Motor neuron (in vitro differentiated cells): ENCODE measurements around the gene ST6GALNAC5. TPM values are rescaled to one million over a fixed set of nuclear protein-coding genes. Genes with fewer than 3 reads are reported as not detected.

ENCODE experiments used
- ATAC-seq, 8 experiments: fragments of 200-7000 bp; cut with Tn5 transposase; replicated peaks in 6 of 8; 2 replicates each; pipeline ENCODE4 v1.8.0; 2021; ENCODE audit warnings: mild to moderate bottlenecking in 8 of 8, moderate library complexity in 8 of 8
- H3K27ac ChIP-seq, 2 donors: fragments of 250-450 bp; sonication (Bioruptor Pico); 2 replicates each; pipeline ENCODE4 v1.9.0; 2021; ENCODE audit warnings: antibody characterized with exemption in 2 of 2, mild to moderate bottlenecking in 2 of 2, moderate library complexity in 1 of 2
- H3K4me1 ChIP-seq, 2 donors: fragments of 250-450 bp; sonication (Bioruptor Pico); replicated peaks in 1 of 2; 2 replicates each; pipeline ENCODE4 v1.6.1; 2021; ENCODE audit warnings: antibody characterized with exemption in 2 of 2, mild to moderate bottlenecking in 2 of 2, moderate library complexity in 1 of 2
- H3K4me3 ChIP-seq, 5 donors: fragments of 250-450 bp; sonication (Bioruptor Pico); 2 replicates each; pipeline ENCODE4 v1.9.0; 2021; ENCODE audit warnings: antibody characterized with exemption in 5 of 5, mild to moderate bottlenecking in 5 of 5, moderate library complexity in 4 of 5
- WGBS, 10 experiments: fragments of 450-650 bp; shearing (Covaris generic); methylation state at CpG; one replicate each; pipeline ENCODE4 v1.0.0; 2022; 5-methylcytosine and 5-hydroxymethylcytosine counted together
- in situ Hi-C, 9 experiments: fragments of 400-800 bp; cut with MboI; loops; one replicate each; pipeline ENCODE4 v1.15.0; 2021; ENCODE audit warnings: low sequenced_read_pairs in 9 of 9, low pct_unique_long_range_greater_than_20kb in 2 of 9; ENCODE audit not compliant: unreplicated experiment in 9 of 9
- total RNA-seq, 8 experiments: library from RNA; unstranded; fragments of 300-600 nt; gene quantifications; 2 replicates each; pipeline versions ENCODE4 v1.2.3 to v1.2.4, GENCODE V29; 2022

ST6GALNAC5 gene
- total RNA-seq, 8 experiments from 2014 or later: 4.3 to 73.4 (median 25.9) TPM

DNA sequence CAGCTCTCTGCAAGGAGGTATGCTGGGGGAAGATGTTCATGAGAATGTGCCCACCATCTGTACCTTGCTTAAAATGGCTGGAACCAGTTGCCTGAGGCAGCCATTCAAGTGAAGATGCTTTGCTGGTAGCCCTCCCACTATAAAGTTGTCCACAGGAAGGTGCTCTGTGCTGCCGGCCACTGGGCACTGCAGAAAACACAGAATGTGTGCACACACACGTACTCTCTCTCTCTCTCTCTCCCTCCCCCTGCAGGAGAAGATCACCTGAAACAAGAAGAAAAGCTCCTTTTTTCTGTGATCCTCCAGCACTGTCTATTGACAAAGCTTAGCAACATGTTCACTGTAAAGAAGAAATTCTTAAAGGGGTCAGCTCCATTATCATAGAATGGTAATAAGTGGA lies 217.2 kb downstream of the ST6GALNAC5 start:
- Histone ChIP-seq H3K4me3 (no peak overlapping the region), H3K27ac (no peak overlapping the region), H3K4me1 (peaks cover 0 to 4% of the 10 kb centered on the region in 2 donors)
- in situ Hi-C loops: no loop called here
- ATAC-seq: peak in 1 of 8 experiments; percentile 29
- WGBS, 10 experiments: 70 to 100% (median 83%) methylated on average over 1 to 2 of the region's 2 CpGs; no CpG with 5 or more reads in 4 of the 10 experiments

- Histone ChIP-seq H3K27ac (no peak overlapping the region), H3K4me3 (no peak overlapping the region), H3K4me1 (peaks cover 5 to 11% of the 10 kb centered on the region in 2 donors)
- 100% methylated on average over 1 of the region's 1 CpG; no CpG with 5 or more reads in 5 of the 10 experiments for WGBS, 10 experiments
- ATAC-seq: no peak
- in situ Hi-C loops: no loop called here
These were observed 217.8 kb downstream of the ST6GALNAC5 start for GRCh38 chr1:77085109-77085508.

DNA sequence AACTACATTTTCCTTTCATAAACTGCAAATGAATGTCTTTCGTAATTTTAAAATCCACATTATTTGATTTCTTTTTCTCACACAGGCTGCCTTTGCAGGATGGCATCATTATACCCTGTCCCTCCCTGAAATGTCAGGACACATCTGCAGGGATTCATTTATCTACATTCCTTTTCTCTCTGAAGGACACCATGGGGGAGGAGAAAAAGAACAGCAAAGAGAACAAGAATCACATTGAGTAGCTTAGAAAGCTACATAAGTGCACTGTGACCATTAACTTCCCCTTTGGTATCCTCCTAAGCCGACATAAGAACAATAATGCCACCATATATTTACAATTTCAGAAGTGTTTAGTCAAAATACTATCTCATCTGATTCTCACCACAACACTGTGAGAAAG lies 222.5 kb downstream of the ST6GALNAC5 start:
- WGBS, 10 experiments: 0 to 93% (median 40%) methylated on average over 1 to 2 of the region's 2 CpGs
- Histone ChIP-seq H3K4me3 (no peak overlapping the region), H3K4me1 (peaks cover 5 to 16% of the 10 kb centered on the region in 2 donors), H3K27ac (no peak overlapping the region)
- in situ Hi-C loops: no loop called here
- no peak for ATAC-seq

DNA sequence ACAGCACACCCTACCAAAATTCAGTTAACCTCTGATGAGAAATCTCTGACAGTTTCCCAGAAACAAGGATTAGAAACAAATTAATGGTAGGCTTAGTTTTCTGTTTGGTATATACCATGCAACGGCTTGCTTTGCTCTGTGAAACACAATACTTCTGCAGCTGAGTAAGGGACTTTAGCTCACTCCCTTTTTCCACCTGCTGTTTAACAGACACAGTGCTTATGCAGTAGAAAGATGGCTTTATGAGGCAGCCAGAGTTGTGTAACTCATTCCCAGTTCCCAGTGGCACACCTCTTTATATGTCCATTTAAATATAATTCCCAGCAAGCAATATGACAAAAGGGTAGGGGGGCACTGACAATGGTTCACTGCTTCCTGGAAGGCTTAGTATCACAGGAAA lies 228.0 kb downstream of the ST6GALNAC5 start:
- peak in 7 of 8 experiments; percentile 23 to 65 (median 40) for ATAC-seq

GRCh38 chr1:77096496-77097255 lies 229.4 kb downstream of the ST6GALNAC5 start:
- H3K4me3 ChIP-seq: no peak overlapping the region
- ATAC-seq: no peak
- in situ Hi-C loops: no loop called here
- H3K27ac ChIP-seq: no peak overlapping the region
- WGBS, 10 experiments: 73 to 98% (median 91%) methylated on average over 5 to 9 of the region's 9 CpGs
- H3K4me1 ChIP-seq: no peaks in the 10 kb centered on the region

More for the DNA sequence above, 228.0 kb downstream of the ST6GALNAC5 start:
- H3K4me1 ChIP-seq: peaks cover 0 to 4% of the 10 kb centered on the region in 2 donors
- WGBS, 10 experiments: 30 to 83% (median 57%) methylated on average over 1 of the region's 1 CpG; no CpG with 5 or more reads in 3 of the 10 experiments
- H3K27ac ChIP-seq: no peak overlapping the region
- in situ Hi-C loops: no loop called here
- H3K4me3 ChIP-seq: no peak overlapping the region

DNA sequence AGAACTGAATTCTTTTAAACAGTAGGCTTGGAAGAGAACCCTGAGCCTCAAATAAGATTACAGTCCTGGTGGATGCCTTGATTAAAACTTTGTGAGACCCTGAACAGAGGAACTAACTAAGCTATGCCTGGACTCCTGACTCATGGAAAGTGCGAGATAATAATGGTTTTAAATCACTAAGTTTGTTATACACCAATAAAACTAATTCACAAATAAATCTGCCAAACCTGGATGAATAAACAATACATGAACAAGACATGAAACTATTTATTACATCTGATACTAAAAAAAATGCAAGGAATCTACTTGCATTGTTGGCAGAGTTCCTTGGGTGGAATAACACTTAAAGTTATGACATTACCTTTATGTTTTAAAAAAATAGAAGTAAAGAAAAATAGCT lies 233.6 kb downstream of the ST6GALNAC5 start:
- 71 to 100% (median 88%) methylated on average over 1 of the region's 1 CpG; no CpG with 5 or more reads in 2 of the 10 experiments for WGBS, 10 experiments
- Histone ChIP-seq H3K4me1 (no peaks in the 10 kb centered on the region), H3K27ac (no peak overlapping the region), H3K4me3 (no peak overlapping the region)
- ATAC-seq: no peak
- in situ Hi-C loops: loop anchor here in 3 of 9 experiments (25.0 kb wide), 3 partner anchors 189 to 764 kb away; partner anchors contain the start of gene ST6GALNAC5 (in 1 of the 3)

DNA sequence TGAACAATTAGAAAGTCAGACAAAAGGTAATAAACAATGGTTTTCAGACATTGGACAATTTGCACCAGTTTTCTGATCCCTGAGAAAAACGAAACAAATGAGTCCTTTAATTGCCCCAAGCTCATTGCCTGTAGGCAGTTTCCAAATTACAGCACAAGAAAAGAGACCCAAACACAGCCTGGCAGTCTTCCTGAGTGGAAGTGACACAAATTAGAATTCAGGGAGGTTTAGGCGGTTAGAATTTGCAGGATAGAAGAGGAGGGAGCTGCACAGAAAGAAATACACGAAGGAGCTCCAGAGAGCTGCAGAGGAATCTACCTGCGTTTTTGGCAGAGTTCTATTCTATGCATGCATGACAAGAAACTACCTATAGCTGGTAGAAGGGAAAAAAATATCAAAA lies 236.2 kb downstream of the ST6GALNAC5 start:
- no peak overlapping the region for H3K27ac ChIP-seq
- no peak overlapping the region for H3K4me3 ChIP-seq
- no peak for ATAC-seq
- in situ Hi-C loops: loop anchor here in 3 of 9 experiments (25.0 kb wide), 3 partner anchors 191 to 766 kb away; partner anchors contain the start of gene ST6GALNAC5 (in 1 of the 3)
- no peaks in the 10 kb centered on the region for H3K4me1 ChIP-seq
- 65 to 100% (median 88%) methylated on average over 2 to 4 of the region's 4 CpGs; no CpG with 5 or more reads in 1 of the 10 experiments for WGBS, 10 experiments

- Histone ChIP-seq H3K27ac (no peak overlapping the region), H3K4me3 (no peak overlapping the region), H3K4me1 (no peaks in the 10 kb centered on the region)
- in situ Hi-C loops: loop anchor here in 3 of 9 experiments (25.0 kb wide), 3 partner anchors 192 to 767 kb away; partner anchors contain the start of gene ST6GALNAC5 (in 1 of the 3)
- 70 to 98% (median 91%) methylated on average over 2 to 9 of the region's 10 CpGs; no CpG with 5 or more reads in 2 of the 10 experiments for WGBS, 10 experiments
- ATAC-seq: peak in 1 of 8 experiments; percentile 16
These were observed 237.4 kb downstream of the ST6GALNAC5 start for GRCh38 chr1:77104672-77105071.
